AG20443 (cell line): ENCODE data around the gene CHAD.
A peak's percentile ranks its signal among the peaks of the same experiment; 100 is the strongest.

ENCODE experiments used
- DNase-seq: peaks from one replicate; pipeline ENCODE4 v3.0.0; 2012; ENCODE audit warnings: low spot score, mixed read lengths

CHAD gene

DNA sequence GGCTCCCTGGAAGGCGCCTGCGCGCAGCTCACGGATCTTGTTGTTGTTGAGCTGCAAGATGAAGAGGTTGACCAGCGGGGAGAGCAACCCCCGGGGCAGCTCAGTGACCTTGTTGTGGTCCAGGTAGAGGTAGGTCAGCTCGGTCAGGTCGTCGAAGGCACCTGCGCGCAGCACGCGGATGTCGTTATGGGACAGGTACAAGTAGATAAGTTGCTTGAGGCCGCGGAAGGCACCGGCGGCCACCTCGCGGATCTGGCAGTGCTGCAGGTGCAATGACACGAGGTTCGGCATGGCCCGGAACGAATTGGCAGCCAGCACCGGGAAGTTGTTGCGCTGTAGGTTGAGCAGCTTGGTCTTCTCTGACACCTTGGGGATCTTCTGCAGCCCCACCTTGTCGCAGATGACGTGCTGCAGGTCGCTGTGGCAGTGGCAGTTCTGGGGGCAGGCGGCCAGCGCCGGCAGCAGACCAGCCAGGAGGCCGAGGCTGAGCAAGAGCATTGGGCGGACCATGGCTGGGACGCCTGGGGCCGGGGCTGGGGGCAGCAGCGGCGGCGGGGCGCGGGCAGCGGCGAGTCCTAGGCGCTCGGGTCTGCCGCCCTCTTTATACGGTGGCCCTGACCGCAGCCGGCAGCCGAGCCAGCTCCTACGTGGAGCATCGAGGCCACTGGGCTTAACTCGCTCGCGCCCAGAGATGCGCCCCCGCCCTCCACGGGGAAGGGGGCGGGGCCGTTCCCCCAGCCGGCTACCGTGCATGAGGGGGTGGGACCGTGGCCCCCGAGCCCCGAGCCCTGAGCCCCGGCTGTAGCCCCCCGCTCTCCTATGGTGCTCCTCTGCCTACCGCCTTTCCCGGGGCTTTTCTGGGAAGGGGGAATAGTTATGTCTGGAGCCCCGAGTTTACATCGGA is at the start of gene CHAD:
CHAD (minus strand) TSS at position 577 of the 904 bp plus-strand sequence; CDS start at position 510, 67 bp downstream.
- peak; percentile 75 for DNase-seq

DNA sequence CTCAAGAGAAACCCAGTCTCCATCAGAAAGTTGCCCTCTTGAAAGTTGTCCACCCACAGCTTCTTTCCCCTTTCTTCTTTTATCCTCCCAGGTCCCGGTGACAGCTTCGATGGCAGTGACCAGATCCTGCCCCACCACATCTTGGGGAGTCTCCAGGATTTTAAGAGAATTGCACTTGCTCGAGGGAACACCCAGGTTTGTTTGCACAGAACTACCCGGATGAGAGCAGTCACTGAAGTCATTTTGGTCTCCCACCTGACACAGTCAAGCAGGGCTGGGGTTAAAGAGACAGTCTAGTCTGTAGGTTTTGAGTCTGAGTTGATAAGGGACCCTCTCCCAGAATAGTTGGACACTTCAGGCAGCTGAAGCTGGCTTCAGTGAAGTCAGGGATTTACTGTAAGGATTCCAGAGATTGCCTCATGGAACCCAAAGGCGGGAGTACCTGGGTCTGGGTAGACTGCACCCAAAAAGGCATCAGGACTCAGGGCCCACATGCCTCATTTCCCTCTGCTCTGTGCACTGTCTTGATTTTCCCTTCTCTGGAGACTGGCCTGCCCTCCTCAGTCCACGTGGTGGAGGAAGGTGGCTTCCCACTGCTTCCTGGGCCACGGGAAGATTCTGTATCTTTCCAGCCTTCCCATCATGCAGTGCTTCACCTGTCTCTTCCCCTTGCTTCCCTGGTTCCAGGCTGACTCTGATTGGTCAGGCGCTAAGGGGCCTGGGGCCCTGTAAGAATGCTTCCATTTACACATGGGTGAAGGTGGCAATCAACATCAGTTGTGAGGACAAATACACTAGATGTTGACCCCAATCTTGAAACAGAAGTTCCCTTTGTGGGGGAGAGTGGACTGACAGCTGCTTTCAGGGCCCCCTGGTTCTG is 49.1 kb upstream of the CHAD start:
- no peak for DNase-seq

- DNase-seq = no peak
Observed at GRCh38 chr17:50517011-50517410, 48.3 kb upstream of the CHAD start.

DNA sequence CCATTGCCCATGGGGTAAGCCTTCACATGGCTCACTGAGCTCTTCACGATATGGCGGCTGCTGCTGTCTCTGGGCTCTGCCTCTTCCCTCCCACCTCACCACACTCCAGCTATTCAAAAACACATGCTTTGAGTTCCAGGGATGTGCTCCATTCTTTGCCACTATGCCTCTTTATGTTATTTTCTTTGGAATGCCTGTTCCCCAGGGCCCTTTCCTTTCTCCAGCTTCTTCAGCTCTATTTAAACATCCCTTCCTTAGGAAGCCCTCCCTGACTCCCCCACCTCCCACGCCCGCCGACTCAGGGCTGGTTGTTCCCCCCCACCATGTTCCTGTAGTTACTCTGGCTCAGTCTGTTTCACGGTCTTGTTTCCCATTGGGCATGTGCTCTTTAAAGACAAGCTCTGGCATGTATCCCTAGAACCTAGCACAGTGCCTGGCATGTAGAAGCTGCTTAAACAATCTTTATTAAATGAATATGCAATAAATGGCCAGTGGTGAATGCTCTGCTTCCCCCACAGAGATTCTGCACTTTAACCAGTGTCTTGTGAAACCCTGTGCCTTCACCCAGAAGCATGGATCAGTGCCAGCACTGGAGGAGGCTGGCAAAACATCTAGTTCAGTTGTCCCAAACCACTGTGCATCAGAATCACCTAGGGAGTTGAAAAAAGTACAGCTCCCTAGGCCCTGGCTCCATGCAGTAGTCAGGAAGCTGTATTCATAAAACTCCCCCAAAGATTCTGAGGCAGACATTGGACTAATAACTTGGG is 46.4 kb upstream of the CHAD start:
- DNase-seq = peak; percentile 43

DNA sequence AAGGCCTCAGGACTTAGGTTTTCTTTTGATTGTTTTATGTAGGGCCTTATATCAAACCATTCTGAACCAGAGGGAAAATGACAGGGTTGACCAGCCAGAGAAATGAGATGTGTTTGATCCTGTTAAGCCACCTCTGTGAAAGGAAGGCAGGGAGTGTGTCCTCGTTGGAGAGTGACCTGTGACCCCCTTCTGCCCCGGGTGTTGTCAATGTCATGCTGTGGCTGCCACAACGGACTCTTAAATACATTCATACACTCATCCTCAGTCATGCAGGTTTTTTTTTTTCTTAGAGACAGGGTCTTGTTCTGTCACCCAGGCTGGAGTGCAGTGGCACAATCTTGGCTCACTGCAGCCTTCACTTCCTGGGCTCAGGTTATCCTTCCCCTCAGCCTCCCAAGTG is 45.7 kb upstream of the CHAD start:
- no peak for DNase-seq

- DNase-seq = no peak
Observed at GRCh38 chr17:50513495-50513894, 44.8 kb upstream of the CHAD start.

DNA sequence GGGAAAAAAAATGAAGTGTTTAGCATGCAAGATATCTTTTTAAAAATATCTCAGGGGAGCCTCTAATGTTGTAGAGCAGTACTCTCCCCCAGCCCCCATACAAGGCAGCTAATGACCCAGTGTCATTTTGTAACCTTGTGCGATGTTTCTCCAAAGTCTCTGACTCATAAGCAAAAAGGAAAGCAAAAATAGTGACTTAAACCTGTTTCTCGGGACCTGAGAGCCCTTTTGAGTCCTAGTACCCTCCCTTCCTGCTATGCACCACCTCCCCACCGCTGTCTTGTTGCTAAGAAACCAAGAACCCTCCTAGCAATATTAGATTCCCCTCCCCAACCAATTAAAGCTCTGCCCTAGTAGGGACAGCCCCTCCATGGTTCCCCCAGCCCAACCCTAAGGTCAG is 42.4 kb upstream of the CHAD start:
- DNase-seq = no peak

GRCh38 chr17:50508573-50509460 is 40.1 kb upstream of the CHAD start:
- DNase-seq = no peak

DNA sequence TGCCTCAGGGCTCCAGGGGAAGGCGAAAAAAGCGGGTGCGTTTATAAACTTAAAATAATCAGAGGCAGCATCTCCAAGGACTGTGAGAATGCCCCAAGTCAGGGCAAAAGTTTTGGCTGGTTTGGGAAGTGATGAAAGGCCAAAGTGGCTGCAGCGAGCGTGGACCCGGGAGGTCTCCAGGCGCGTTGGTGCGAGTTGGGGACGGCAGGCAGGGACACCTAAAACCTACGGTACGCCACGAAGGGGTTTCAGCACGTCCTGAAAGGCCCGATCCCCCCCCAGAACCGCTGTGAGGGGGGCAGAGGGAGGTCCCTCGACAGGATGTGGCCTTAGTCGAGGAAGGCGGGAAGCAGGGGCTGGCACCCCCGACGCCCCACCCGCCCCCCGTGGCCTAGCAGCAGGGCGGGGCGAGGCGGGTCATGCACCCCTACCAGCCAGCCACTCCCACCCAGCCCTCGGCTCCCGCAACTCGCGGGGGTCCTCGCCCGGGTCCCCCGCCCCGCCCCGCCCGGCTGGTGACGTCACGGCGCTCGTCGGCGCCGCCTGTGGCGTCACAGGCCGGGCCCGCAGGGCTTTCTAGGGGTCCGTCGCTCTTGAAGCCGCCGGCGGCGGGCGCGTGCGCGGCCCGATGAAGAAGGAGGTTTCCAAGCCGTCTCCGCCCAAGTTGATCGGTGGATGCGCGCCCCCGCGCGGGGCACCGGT is 39.3 kb upstream of the CHAD start, which contains the start of gene MYCBPAP:
MYCBPAP (plus strand) TSS at position 569 of the 702 bp plus-strand sequence. CDS start 236 bp downstream, outside the sequence.
- DNase-seq = peak; percentile 94

DNA sequence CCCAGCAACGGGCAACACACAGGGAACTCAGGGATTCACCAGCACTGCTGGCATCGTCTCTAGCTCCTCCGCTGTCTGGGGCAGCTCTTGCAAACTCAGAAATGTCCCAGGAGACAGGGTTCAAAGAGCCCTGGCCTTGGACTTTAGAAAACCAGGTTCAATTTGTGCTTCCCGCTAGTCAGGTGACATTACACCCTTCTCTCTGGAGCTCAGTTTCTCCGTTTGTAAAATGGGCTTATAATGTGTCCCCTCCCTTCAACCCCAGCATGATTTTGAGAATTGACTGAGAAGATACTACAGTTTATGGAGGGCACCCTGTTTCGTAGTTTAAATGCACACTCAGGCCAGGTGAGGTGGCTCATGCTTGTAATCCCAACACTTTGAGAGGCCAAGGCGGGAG is 37.6 kb upstream of the CHAD start:
- DNase-seq = no peak

DNA sequence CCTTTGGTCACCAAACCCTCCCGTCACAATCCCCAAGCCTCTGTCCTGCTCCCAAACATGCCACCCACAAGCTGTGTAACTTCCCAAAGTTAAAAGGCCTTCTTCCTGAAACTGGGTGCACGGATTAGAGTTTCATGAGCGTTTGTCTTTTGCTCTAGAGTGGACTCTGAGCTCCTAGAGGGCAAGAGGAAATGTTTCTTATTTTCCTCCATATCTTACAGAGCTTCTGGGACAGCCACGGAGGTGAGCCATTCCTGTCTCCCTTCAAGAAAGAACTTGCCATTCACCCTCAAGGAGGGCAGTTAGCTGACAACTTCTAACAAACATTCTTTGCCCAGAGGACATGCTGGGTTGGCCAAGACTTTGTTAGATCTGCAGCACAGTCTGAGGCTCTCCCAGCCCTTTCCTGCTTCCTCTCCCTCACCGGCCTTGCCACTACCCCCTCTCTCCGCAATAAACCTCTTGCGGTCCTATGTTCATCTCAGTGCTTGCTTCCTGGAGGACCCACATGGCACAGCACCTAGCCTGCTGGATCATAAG is 37.0 kb upstream of the CHAD start:
- DNase-seq = no peak

DNA sequence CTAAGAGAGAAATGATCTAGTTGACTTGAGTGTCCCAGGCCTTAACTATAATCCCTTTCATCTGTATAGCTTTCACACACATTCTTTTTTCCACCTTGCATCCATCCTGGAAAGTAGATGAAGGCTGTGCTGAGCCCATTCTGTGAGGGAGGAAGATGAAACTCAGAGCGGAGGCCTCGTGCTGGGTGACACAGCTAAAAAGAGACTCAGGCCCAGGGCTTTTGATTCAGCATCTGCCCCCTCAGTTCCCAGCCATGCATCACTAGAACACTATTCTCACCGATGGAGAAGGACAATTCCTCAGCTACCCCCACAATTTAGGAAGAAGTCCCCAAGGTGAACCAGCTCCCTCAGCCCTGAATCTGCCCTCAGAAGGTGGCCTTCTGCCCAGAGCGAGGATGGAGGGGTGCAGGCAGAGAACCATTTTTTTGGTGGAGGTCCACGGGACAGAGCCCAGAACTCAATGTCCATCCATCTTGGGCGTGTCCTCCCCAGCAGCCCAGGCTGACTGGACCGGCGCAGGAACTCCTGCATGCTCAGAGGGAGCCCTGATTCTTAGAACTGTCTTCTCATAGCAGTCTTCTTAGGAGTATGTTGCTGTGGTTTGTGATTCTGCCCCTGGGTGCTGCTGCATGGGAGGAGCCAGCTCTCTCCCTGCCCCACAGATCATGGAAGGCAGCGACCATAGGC is 33.8 kb upstream of the CHAD start:
- no peak for DNase-seq

DNA sequence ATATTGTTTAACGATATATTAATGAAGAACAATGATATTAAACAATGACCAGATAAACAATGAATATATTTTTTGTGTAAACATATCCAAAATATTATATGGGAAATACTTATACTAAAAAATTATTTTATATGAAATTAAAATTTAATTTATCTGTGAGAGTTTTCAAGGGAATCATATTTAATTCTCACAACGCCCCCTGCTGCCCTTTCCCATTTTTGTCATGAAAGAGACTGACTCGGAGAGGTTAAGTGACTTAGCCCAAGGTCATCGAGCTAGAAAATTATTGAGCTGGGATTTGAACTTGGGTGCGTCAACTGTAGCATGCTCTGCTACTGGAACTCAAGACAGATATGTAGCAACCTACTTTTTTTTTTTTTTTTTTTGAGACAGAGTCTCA is 32.4 kb upstream of the CHAD start:
- DNase-seq = no peak

GRCh38 chr17:50499721-50500120 is 31.0 kb upstream of the CHAD start:
- DNase-seq = no peak

DNA sequence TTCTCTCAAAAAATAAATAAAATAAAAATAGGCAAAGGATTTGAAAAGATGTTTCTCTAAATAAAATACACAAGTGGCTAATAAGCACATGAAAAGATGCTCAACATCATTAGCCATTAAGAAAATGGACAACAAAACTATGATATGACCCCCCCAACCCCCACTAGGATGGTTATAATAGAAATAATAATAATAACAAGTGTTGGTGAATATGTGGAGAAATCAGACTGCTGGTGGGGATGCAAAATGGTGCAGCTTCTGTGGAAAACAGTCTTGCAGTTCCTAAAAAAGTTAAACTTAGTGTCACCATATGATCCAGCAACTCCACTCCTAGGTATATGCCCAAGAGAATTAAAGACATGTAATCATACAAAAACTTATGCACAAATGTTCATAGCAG is 30.6 kb upstream of the CHAD start:
- no peak for DNase-seq

GRCh38 chr17:50498021-50498874 is 29.6 kb upstream of the CHAD start:
- DNase-seq = no peak

GRCh38 chr17:50495918-50496317 is 27.2 kb upstream of the CHAD start:
- no peak for DNase-seq

- DNase-seq = no peak
Observed at GRCh38 chr17:50495217-50495823, 26.6 kb upstream of the CHAD start.
